HUES48 (cell line): Measurements from ENCODE around the gene SRD5A3.

Experiments used
- H3K27ac ChIP-seq: one replicate; pipeline ENCODE4 v1.7.0; 2013; ENCODE audit warnings: low read depth, low read length, inconsistent platforms
- H3K27me3 ChIP-seq: 2 replicates; pipeline ENCODE4 v1.6.1; 2013; ENCODE audit warnings: mild to moderate bottlenecking, low read length; ENCODE audit not compliant: control insufficient read depth, insufficient read depth
- H3K36me3 ChIP-seq: 2 replicates; pipeline ENCODE4 v1.6.1; 2013; ENCODE audit warnings: low read length; ENCODE audit not compliant: control insufficient read depth, insufficient read depth
- H3K4me1 ChIP-seq: 2 replicates; pipeline ENCODE4 v1.6.1; 2013; ENCODE audit warnings: mild to moderate bottlenecking, low read length; ENCODE audit not compliant: control insufficient read depth, insufficient read depth
- H3K4me3 ChIP-seq: 2 replicates; pipeline ENCODE4 v1.5.1; 2013; ENCODE audit warnings: mild to moderate bottlenecking, low read depth, low read length
- H3K9ac ChIP-seq: 2 replicates; pipeline ENCODE4 v1.6.1; 2013; ENCODE audit warnings: mild to moderate bottlenecking, low read depth, low read length, moderate library complexity
- H3K9me3 ChIP-seq: 2 replicates; pipeline ENCODE4 v1.6.1; 2013; ENCODE audit warnings: low read length; ENCODE audit not compliant: control insufficient read depth, insufficient read depth

SRD5A3 gene

DNA sequence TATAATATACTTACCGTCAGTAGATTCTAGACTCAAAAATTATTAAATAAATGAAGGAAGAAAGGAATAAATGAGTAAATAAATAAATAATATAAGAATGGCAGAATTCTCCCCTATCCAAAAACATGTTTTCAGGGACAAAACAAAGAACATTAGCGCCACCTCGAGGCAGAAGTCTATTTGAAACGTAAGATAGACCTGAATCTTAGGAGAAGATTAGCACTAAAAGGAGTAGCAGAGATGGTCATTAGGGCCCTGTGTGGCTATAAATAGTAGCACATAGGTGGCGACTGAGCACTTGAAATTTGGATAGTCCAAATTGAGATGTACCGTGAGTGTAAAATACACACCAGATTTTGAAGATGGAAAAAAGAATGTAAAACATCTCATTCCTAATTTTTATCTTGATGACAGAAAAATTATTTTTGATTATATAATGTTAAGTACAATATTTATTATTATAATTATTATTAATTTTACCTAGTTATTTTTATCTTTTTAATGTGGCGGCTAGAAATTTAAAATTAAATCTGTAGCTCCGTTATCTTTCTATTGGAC lies 24.3 kb upstream of the SRD5A3 start:
- H3K9ac ChIP-seq, result no peak overlapping the region
- peaks cover 31% of the 10 kb centered on the region for H3K4me1 ChIP-seq

DNA sequence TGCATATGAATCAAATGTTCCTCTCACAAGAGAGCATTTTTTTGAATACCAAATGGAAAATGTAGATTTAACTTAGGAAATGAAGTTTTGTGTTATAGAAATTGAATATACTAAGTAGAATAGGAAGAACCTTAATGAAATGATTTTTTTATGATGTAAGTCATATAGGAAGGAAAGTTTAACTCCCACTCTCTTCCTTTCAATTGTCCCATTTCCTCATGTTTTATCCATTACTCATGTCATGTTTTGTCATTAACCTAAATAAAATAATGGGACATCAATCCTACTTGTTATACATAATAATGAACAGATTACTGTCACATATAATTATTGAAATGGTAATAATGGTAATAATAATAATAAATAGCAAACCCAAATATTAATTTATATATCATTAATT lies 22.7 kb upstream of the SRD5A3 start:
- Histone ChIP-seq H3K27ac (no peak overlapping the region), H3K9me3 (no peaks in the 10 kb centered on the region), H3K4me1 (peaks cover 31% of the 10 kb centered on the region), H3K27me3 (no peaks in the 10 kb centered on the region), H3K4me3 (no peak overlapping the region), H3K9ac (no peak overlapping the region), H3K36me3 (no peaks in the 10 kb centered on the region)

More for the DNA sequence above, 24.3 kb upstream of the SRD5A3 start:
- Histone ChIP-seq H3K4me3 (no peak overlapping the region), H3K36me3 (no peaks in the 10 kb centered on the region), H3K27ac (peak overlapping the region; percentile 50), H3K9me3 (no peaks in the 10 kb centered on the region), H3K27me3 (no peaks in the 10 kb centered on the region)

DNA sequence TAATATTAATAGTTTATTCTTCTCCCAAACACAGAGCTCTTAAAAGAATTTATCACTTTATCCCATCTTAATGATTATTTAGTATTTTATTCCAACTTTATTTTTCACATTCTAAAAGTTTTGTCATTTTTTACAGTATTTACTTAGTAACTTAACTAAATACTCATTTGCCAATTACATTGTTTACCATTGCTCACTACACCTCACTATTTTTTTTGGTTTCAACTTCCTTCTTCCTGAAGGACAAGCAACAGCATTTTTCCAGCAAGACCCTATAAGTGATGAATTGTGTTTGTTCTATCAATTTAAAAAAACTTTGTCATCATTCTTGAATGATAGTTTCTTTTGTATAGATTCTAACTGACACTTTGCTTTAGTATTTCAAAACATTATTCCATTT lies 19.4 kb upstream of the SRD5A3 start:
- no peaks in the 10 kb centered on the region for H3K27me3 ChIP-seq
- no peaks in the 10 kb centered on the region for H3K36me3 ChIP-seq
- peaks cover 15% of the 10 kb centered on the region for H3K4me1 ChIP-seq
- no peaks in the 10 kb centered on the region for H3K9me3 ChIP-seq
- H3K9ac ChIP-seq, result no peak overlapping the region
- H3K4me3 ChIP-seq, result no peak overlapping the region
- H3K27ac ChIP-seq, result no peak overlapping the region

DNA sequence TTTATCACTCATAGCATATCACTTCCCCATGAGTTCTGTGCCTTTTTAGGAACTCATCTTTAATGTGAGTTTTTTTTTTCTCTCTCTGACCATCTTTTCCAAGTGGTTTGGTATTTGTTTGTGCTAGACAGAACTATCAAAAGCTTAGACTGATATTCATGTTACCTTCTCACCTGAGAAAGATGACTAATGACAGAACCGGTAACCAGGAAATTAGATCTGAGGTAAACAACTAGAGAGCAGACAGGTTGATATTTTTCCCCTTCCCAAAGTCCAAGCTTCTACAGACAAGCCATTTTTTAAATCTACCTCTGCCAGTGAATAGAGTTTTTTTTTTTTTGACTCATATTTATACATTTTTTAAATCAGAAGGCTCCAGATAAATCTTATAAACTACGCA lies 17.0 kb upstream of the SRD5A3 start:
- Histone ChIP-seq H3K36me3 (no peaks in the 10 kb centered on the region), H3K4me3 (no peak overlapping the region), H3K4me1 (no peaks in the 10 kb centered on the region), H3K27ac (no peak overlapping the region), H3K9me3 (no peaks in the 10 kb centered on the region), H3K9ac (no peak overlapping the region), H3K27me3 (no peaks in the 10 kb centered on the region)

DNA sequence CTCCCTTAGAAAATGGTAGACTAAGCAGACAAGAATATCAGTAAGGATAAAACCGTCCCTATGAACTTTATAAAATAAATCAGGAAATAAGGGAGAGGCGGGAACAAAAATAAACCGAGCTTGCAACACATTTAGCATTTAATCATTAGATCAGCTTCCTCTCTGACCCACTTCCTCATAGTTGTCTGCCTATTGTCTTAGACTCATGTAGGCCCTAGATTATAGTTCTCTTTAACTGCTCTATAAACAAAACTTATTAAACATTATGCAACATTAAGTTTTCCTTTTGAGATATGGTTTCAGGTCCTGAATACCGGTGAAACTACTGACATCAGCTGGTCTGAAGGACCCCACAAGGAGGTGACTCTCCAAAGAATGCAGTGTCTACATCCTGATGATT lies 15.8 kb upstream of the SRD5A3 start:
- H3K4me1 ChIP-seq, result no peaks in the 10 kb centered on the region
- H3K36me3 ChIP-seq, result no peaks in the 10 kb centered on the region
- H3K9me3 ChIP-seq, result no peaks in the 10 kb centered on the region
- H3K27ac ChIP-seq, result no peak overlapping the region
- no peak overlapping the region for H3K4me3 ChIP-seq
- H3K9ac ChIP-seq, result no peak overlapping the region
- no peaks in the 10 kb centered on the region for H3K27me3 ChIP-seq

DNA sequence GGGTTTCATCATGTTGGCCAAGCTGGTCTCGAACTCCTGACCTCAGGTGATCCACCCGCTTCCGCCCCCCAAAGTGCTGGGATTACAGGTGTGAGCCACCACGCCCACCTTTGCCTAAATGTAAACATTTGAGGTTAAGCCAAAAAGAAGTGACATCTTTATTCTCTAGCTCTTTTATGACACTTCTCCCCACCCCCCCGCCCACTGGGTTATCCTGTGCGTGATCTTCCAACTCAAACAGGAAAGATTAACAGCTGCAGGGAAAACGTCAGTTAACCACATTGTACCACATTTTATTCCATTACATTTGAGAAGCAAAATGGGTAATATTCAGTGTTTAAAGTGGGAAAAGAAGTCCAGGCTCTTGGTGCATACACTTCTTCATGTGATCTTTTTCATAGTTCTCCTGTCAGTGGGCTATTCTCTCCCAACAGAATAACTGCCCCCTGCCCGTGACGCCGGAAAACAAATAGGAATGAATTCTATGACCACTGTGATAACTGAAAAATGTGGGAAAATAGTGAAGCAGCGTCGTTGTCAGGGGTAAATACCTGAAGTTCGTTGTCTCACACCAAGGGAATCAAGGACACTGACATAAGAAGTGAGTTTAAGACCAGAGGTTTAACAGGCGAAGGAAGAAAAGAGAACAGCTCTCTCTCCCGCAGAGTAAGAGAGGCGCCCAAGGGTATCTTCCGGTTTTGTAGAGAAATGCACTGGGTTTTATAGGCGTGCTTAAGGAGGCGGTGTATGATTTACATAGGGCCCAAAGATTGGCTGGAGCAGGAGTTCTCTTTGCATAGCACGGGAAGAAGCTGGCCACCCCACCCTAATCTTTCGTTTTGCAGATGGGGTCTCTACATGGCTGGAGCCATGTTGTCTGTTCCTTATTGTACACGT lies 9.7 kb upstream of the SRD5A3 start:
- Histone ChIP-seq H3K27me3 (no peaks in the 10 kb centered on the region), H3K27ac (no peak overlapping the region), H3K9ac (no peak overlapping the region), H3K9me3 (no peaks in the 10 kb centered on the region), H3K36me3 (no peaks in the 10 kb centered on the region), H3K4me3 (no peak overlapping the region), H3K4me1 (peaks cover 16% of the 10 kb centered on the region)

DNA sequence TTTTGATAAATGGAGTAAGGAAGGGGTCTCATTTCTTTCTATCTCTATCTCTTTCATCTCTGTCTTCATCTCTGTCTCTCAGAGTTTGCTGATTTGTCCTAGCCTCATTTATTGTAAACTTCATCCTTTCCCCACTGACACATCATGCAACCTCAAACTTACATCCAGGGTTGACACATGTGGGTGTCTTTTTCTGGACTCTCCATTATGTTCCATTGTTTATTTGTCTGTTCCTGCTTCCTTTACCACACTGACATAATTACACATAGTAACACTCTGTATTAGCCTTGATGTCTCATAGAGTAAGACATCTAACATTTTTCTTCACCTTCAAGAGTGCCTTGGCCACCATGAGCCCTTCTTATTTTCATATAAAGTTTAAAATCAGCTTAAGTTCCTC lies 8.1 kb upstream of the SRD5A3 start:
- H3K9ac ChIP-seq, result no peak overlapping the region
- no peak overlapping the region for H3K27ac ChIP-seq
- peaks cover 21% of the 10 kb centered on the region for H3K4me1 ChIP-seq
- H3K27me3 ChIP-seq, result no peaks in the 10 kb centered on the region
- H3K36me3 ChIP-seq, result no peaks in the 10 kb centered on the region
- no peaks in the 10 kb centered on the region for H3K9me3 ChIP-seq
- no peak overlapping the region for H3K4me3 ChIP-seq

DNA sequence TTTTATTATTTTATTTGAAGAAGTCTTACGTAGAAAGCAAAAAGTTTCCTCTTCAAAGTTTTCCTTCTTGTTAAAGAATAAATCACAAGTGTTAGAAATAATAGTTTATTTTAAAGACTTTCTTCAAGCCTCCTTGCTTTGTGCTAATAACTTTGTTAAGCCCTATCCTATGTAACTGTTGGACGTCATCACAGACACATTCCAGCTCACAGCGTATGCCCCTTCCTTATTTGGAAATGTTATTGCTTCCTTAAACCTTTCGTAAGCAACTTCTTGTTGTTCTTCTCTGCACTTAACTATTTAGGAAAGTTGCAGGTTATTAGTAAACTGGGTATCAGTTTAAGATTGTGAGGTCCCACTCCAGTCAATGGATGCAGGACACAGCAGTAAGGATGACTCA lies 7.6 kb upstream of the SRD5A3 start:
- no peak overlapping the region for H3K4me3 ChIP-seq

DNA sequence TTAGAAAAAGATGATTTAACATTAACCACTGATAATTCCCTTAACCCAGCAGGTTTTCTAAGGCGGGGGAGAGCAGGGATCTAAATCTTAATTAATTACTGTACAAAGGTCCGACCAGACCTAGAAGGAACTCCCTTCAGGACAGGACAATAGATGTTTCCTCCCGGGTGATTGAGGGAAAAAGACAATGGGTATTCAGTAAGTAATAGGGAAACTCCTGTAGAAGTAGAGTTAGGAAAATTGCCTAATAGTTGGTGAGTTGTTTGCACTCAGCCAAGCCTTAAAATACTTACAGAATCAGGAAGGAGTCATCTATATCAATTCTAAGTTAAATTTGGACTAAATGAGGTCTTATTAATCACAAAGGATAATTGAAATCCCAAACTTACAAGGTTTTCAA lies 5.8 kb upstream of the SRD5A3 start:
- H3K27ac ChIP-seq, result no peak overlapping the region
- peaks cover 21% of the 10 kb centered on the region for H3K4me1 ChIP-seq
- H3K4me3 ChIP-seq, result no peak overlapping the region
- no peaks in the 10 kb centered on the region for H3K27me3 ChIP-seq
- no peak overlapping the region for H3K9ac ChIP-seq
- H3K36me3 ChIP-seq, result no peaks in the 10 kb centered on the region
- H3K9me3 ChIP-seq, result no peaks in the 10 kb centered on the region

More for the DNA sequence above, 7.6 kb upstream of the SRD5A3 start:
- H3K27ac ChIP-seq, result no peak overlapping the region
- H3K9me3 ChIP-seq, result no peaks in the 10 kb centered on the region
- no peaks in the 10 kb centered on the region for H3K36me3 ChIP-seq
- no peak overlapping the region for H3K9ac ChIP-seq
- H3K27me3 ChIP-seq, result no peaks in the 10 kb centered on the region
- H3K4me1 ChIP-seq, result peaks cover 21% of the 10 kb centered on the region

DNA sequence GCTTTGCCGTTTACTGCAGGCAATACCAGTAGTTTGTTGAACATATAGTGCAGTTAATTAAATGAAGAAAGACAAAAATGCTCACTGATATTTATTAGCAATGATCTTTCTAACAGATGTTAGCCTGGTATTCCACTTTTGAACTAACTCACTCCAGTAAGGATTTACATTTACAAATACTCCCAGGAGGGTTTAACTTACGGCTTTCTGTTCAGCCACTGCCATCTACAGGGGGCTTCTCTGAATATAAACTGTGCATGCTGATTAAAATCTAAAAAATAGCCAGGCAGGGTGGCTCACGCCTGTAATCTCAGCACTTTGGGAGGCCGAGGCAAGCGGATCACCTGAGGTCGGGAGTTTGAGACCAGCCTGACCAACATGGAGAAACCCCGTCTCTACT lies 2.2 kb upstream of the SRD5A3 start:
- H3K9me3 ChIP-seq, result no peaks in the 10 kb centered on the region
- no peaks in the 10 kb centered on the region for H3K36me3 ChIP-seq
- H3K27me3 ChIP-seq, result no peaks in the 10 kb centered on the region
- no peak overlapping the region for H3K4me3 ChIP-seq
- H3K4me1 ChIP-seq, result peaks cover 24% of the 10 kb centered on the region
- no peak overlapping the region for H3K27ac ChIP-seq
- H3K9ac ChIP-seq, result no peak overlapping the region

DNA sequence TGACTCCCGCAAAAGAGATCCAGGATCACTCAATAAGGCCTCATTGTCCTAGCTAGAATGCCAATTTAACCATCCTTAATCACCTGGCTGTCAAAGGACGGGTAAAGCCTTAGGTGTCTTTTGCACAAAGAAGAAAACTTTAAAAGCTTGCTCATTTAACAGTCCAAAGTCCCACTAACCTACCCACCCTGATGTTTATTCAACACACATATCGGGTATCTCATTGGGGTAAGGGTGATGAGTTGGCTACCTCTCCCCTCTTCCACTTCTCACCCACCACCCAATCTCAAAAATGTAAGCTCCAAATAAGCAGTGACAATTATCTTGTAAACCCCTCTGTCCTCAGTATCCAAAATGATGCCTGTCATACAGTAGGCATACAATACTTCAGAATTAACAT lies 988 bp upstream of the SRD5A3 start:
- no peaks in the 10 kb centered on the region for H3K27me3 ChIP-seq
- no peak overlapping the region for H3K9ac ChIP-seq
- no peak overlapping the region for H3K4me3 ChIP-seq
- no peaks in the 10 kb centered on the region for H3K36me3 ChIP-seq
- no peak overlapping the region for H3K27ac ChIP-seq
- H3K9me3 ChIP-seq, result no peaks in the 10 kb centered on the region
- H3K4me1 ChIP-seq, result peaks cover 17% of the 10 kb centered on the region
